CD4-positive, alpha-beta T cell (primary cell): ENCODE data around the gene CACNA2D3. TPM values are rescaled to one million over a fixed set of nuclear protein-coding genes. Genes with fewer than 3 reads are reported as not detected.

ENCODE experiments used
- ATAC-seq: fragments of 200-7000 bp; cut with Tn5 transposase; one replicate; pipeline ENCODE4 v1.10.0; 2022; ENCODE audit warnings: mild to moderate bottlenecking; ENCODE audit not compliant: poor library complexity
- CTCF ChIA-PET: fragments of 350-600 bp; sonication (Branson Sonifier 250); formaldehyde crosslinking; loops from one replicate; lab custom pipeline; 2021; ENCODE audit warnings: antibody characterized with exemption, inconsistent platforms; lab: Charles Lee
- POLR2A ChIA-PET: fragments of 350-600 bp; sonication (Branson Sonifier 250); formaldehyde crosslinking; loops from one replicate; lab custom pipeline; 2021; ENCODE audit warnings: antibody characterized with exemption, inconsistent platforms; lab: Charles Lee
- DNase-seq, 14 experiments: peaks; one replicate each; pipeline ENCODE4 v3.0.0-alpha.2; 2013 to 2020; ENCODE audit warnings: mixed read lengths in 2 of 14
- H3K27ac ChIP-seq, 2 donors: one replicate each; pipeline versions ENCODE4 v1.5.1 to v1.7.0; 2013; ENCODE audit warnings: low read length in 2 of 2, low read depth in 1 of 2, mild to moderate bottlenecking in 1 of 2
- H3K27me3 ChIP-seq, 2 experiments: 1 replicate in 1 of 2; 2 replicates in 1 of 2; pipeline versions ENCODE4 v1.6.1 to v1.7.0; 2013; ENCODE audit warnings: low read length in 2 of 2, control low read depth in 1 of 2, mild to moderate bottlenecking in 1 of 2, moderate library complexity in 1 of 2; ENCODE audit not compliant: insufficient read depth in 2 of 2, control insufficient read depth in 1 of 2
- H3K36me3 ChIP-seq: one replicate; pipeline ENCODE4 v1.6.1; 2013; ENCODE audit warnings: low read length, control low read depth; ENCODE audit not compliant: insufficient read depth
- H3K4me1 ChIP-seq: one replicate; pipeline ENCODE4 v1.6.1; 2013; ENCODE audit warnings: low read length, control low read depth; ENCODE audit not compliant: insufficient read depth
- H3K4me3 ChIP-seq: one replicate; pipeline ENCODE4 v1.5.1; 2013; ENCODE audit warnings: mild to moderate bottlenecking, low read length, moderate library complexity
- H3K9me3 ChIP-seq, 2 experiments: 1 replicate in 1 of 2; 2 replicates in 1 of 2; pipeline versions ENCODE4 v1.6.1 to v1.7.0; 2013; ENCODE audit warnings: low read length in 2 of 2, mild to moderate bottlenecking in 2 of 2, control low read depth in 1 of 2, moderate library complexity in 1 of 2; ENCODE audit not compliant: control insufficient read depth in 1 of 2, insufficient read depth in 1 of 2
- H3K27ac Mint-ChIP-seq: one replicate; pipeline ENCODE4 v1.8.0; 2020; ENCODE audit warnings: mixed read lengths
- H3K27me3 Mint-ChIP-seq: one replicate; pipeline ENCODE4 v1.8.0; 2021; ENCODE audit warnings: mixed read lengths
- H3K36me3 Mint-ChIP-seq: one replicate; pipeline ENCODE4 v1.8.0; 2021; ENCODE audit warnings: low read depth, mixed read lengths
- H3K4me1 Mint-ChIP-seq: one replicate; pipeline ENCODE4 v1.8.0; 2021; ENCODE audit warnings: low read depth, mixed read lengths
- H3K4me3 Mint-ChIP-seq: one replicate; pipeline ENCODE4 v1.8.0; 2020; ENCODE audit warnings: mild to moderate bottlenecking, mixed read lengths
- H3K9me3 Mint-ChIP-seq: one replicate; pipeline ENCODE4 v1.8.0; 2020; ENCODE audit warnings: mixed read lengths
- intact Hi-C, 2 experiments: fragments of 100-400 bp; cut with DNase I in 1 of 2; cut with micrococcal nuclease in 1 of 2; formaldehyde crosslinking; loops; one replicate each; pipeline versions ENCODE4 v1.15.1 to v1.9.0; 2023 to 2025; cut with DNase I, micrococcal nuclease
- total RNA-seq, 174 experiments: library from RNA in 2 of 174; stranded (reverse) in 2 of 174; gene quantifications; one replicate each; pipeline ENCODE4 v1.2.3 and lab custom pipeline; 2021 to 2026
- TF ChIP-seq, protein P1 (sequence below): fragments of 200-600 bp; IDR thresholded peaks from one replicate; pipeline ENCODE4 v1.8.0; 2022; ENCODE audit warnings: antibody characterized with exemption, mild to moderate bottlenecking

Gene CACNA2D3
- total RNA-seq, 2 experiments from 2014 or later = 0.08 TPM; not detected in 1

DNA sequence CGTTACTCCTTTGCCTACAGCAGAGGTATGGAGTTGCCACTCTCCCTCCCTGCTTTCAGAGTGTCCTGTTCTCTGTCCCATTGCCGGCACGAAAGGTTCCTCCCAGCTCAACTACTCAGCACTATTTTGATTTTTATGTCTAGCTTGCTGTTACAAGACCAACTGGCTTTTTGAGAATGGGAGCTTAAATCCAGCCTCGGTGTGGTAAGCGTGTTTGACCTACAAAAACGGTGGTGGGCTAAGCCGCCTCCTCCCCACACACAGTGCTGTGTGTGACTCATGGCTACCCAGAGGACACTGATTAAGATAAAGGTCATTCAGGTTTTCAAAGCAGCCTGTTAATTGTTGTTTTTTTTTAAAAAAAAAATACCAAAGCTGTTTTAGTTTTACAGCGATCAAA is 741.0 kb downstream of the CACNA2D3 start:
- Histone ChIP-seq H3K27ac (no peak overlapping the region), H3K36me3 (no peaks in the 10 kb centered on the region), H3K27me3 (no peaks in the 10 kb centered on the region), H3K4me1 (no peaks in the 10 kb centered on the region), H3K4me3 (no peak overlapping the region), H3K9me3 (peaks cover 0 to 14% of the 10 kb centered on the region in 2 experiments)
- H3K4me3 Mint-ChIP-seq = no peak overlapping the region
- ChIA-PET POLR2A (no interaction called here), CTCF (no interaction called here)
- H3K27ac Mint-ChIP-seq = no peak overlapping the region
- H3K9me3 Mint-ChIP-seq = no peaks in the 10 kb centered on the region
- intact Hi-C loops = no loop called here
- TF ChIP-seq, protein P1, sequence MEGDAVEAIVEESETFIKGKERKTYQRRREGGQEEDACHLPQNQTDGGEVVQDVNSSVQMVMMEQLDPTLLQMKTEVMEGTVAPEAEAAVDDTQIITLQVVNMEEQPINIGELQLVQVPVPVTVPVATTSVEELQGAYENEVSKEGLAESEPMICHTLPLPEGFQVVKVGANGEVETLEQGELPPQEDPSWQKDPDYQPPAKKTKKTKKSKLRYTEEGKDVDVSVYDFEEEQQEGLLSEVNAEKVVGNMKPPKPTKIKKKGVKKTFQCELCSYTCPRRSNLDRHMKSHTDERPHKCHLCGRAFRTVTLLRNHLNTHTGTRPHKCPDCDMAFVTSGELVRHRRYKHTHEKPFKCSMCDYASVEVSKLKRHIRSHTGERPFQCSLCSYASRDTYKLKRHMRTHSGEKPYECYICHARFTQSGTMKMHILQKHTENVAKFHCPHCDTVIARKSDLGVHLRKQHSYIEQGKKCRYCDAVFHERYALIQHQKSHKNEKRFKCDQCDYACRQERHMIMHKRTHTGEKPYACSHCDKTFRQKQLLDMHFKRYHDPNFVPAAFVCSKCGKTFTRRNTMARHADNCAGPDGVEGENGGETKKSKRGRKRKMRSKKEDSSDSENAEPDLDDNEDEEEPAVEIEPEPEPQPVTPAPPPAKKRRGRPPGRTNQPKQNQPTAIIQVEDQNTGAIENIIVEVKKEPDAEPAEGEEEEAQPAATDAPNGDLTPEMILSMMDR = no peak
- H3K36me3 Mint-ChIP-seq = no peaks in the 10 kb centered on the region
- ATAC-seq = no peak
- peaks cover 3% of the 10 kb centered on the region for H3K27me3 Mint-ChIP-seq
- H3K4me1 Mint-ChIP-seq = no peaks in the 10 kb centered on the region
- DNase-seq = no peak

DNA sequence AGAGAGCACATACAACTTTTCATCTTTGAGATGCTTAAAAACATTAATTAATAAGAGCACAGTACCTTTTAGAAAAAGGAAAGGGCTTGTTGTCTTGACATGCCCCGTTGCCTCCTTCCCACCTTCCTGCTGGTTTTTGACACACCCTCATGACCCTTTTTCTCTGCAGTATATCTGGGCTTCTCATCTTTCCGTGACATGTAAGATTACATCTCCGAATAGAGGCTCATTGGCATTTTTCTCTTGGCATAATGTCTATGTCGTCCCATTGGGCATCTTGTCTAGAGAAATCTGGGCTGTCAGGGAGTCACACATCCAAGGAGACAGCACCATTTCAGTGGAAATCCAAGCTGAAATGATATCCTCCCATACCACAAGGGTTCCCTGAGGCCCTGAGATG is 741.4 kb downstream of the CACNA2D3 start:
- ChIA-PET POLR2A (no interaction called here), CTCF (no interaction called here)
- intact Hi-C loops = no loop called here
- H3K36me3 Mint-ChIP-seq = no peaks in the 10 kb centered on the region
- no peaks in the 10 kb centered on the region for H3K4me1 Mint-ChIP-seq
- Histone ChIP-seq H3K4me3 (no peak overlapping the region), H3K36me3 (no peaks in the 10 kb centered on the region), H3K27me3 (no peaks in the 10 kb centered on the region), H3K4me1 (no peaks in the 10 kb centered on the region), H3K9me3 (peaks cover 0 to 14% of the 10 kb centered on the region in 2 experiments), H3K27ac (no peak overlapping the region)
- peaks cover 3% of the 10 kb centered on the region for H3K27me3 Mint-ChIP-seq
- no peak overlapping the region for H3K27ac Mint-ChIP-seq
- DNase-seq (no peak), ATAC-seq (no peak)
- TF ChIP-seq, protein P1 = no peak
- no peak overlapping the region for H3K4me3 Mint-ChIP-seq
- H3K9me3 Mint-ChIP-seq = no peaks in the 10 kb centered on the region

DNA sequence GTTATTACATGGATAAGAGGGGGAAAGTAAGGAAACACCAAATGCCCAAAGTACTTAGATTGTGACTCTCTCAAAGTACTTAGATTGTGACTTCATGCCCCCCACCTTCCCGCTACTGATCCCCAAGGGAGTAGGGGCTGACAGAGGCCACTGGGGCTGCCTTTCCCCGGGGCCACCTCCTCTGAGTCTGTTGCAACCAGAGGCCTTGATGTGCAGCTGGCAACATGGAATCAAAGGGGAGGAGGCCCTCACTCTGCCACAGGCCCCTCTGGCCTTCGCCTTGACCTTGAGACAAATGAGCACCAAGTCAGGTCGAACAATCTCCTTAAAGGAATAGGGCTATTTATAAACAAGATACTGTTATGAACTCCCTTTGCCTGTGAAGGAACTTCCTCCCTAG is 743.0 kb downstream of the CACNA2D3 start:
- H3K9me3 Mint-ChIP-seq = no peaks in the 10 kb centered on the region
- no peaks in the 10 kb centered on the region for H3K4me1 Mint-ChIP-seq
- peaks cover 0 to 14% of the 10 kb centered on the region in 2 experiments for H3K9me3 ChIP-seq
- no peak overlapping the region for H3K4me3 ChIP-seq
- POLR2A ChIA-PET = no interaction called here
- no peaks in the 10 kb centered on the region for H3K4me1 ChIP-seq
- no peak overlapping the region for H3K4me3 Mint-ChIP-seq
- TF ChIP-seq, protein P1 = no peak
- intact Hi-C loops = no loop called here
- H3K27me3 ChIP-seq = no peaks in the 10 kb centered on the region
- peaks cover 3% of the 10 kb centered on the region for H3K27me3 Mint-ChIP-seq
- ATAC-seq (no peak), DNase-seq (no peak)
- no peaks in the 10 kb centered on the region for H3K36me3 Mint-ChIP-seq
- H3K27ac Mint-ChIP-seq = no peak overlapping the region
- H3K36me3 ChIP-seq = no peaks in the 10 kb centered on the region
- H3K27ac ChIP-seq = no peak overlapping the region
- CTCF ChIA-PET = no interaction called here
